GM21423 (cell line): ENCODE measurements around the gene C6.

Experiments
- ATAC-seq: cut with Tn5 transposase; IDR thresholded peaks from one replicate; pipeline ENCODE4 v1.9.1; 2021; ENCODE audit warnings: mild to moderate bottlenecking, moderate library complexity; ENCODE audit not compliant: unreplicated experiment

C6 gene

GRCh38 chr5:41127967-41128690 lies 85.2 kb downstream of the C6 start:
- no peak for ATAC-seq

- no peak for ATAC-seq
Measured at GRCh38 chr5:41122459-41122858, 90.9 kb downstream of the C6 start.

GRCh38 chr5:41120600-41120999 lies 92.7 kb downstream of the C6 start:
- ATAC-seq = no peak

GRCh38 chr5:41118177-41118576 lies 95.2 kb downstream of the C6 start:
- ATAC-seq = no peak

- no peak for ATAC-seq
Measured at GRCh38 chr5:41115281-41115680, 98.1 kb downstream of the C6 start.

GRCh38 chr5:41112486-41113455 lies 100.6 kb downstream of the C6 start:
- no peak for ATAC-seq

- ATAC-seq = no peak
Measured at GRCh38 chr5:41109186-41109585, 104.1 kb downstream of the C6 start.

GRCh38 chr5:41102341-41102740 lies 111.0 kb downstream of the C6 start:
- ATAC-seq = no peak

- ATAC-seq = no peak
Measured at GRCh38 chr5:41097642-41098041, 115.7 kb downstream of the C6 start.

- no peak for ATAC-seq
Measured at GRCh38 chr5:41095324-41096101, 117.8 kb downstream of the C6 start.

GRCh38 chr5:41094871-41095270 lies 118.5 kb downstream of the C6 start:
- ATAC-seq = no peak

GRCh38 chr5:41093803-41094202 lies 119.5 kb downstream of the C6 start:
- no peak for ATAC-seq
